Stomach smooth muscle (tissue), 2 donors: Measurements from ENCODE around the gene TIMM21.

Source experiments
- H3K27ac ChIP-seq: one replicate; pipeline ENCODE4 v1.7.0; 2013; ENCODE audit warnings: mild to moderate bottlenecking, low read length, inconsistent platforms
- H3K27me3 ChIP-seq, 2 donors: one replicate each; pipeline ENCODE4 v1.7.0; 2013; ENCODE audit warnings: low read length in 2 of 2; ENCODE audit not compliant: insufficient read depth in 2 of 2, control insufficient read depth in 1 of 2
- H3K36me3 ChIP-seq, 2 donors: one replicate each; pipeline ENCODE4 v1.7.0; 2013; ENCODE audit warnings: low read length in 2 of 2; ENCODE audit not compliant: control insufficient read depth in 2 of 2, insufficient read depth in 2 of 2
- H3K4me1 ChIP-seq: one replicate; pipeline ENCODE4 v1.7.0; 2013; ENCODE audit warnings: low read length; ENCODE audit not compliant: control insufficient read depth, insufficient read depth
- H3K4me3 ChIP-seq, 2 donors: one replicate each; pipeline ENCODE4 v1.7.0; 2013; ENCODE audit warnings: low read length in 2 of 2
- H3K9ac ChIP-seq, 2 donors: one replicate each; pipeline ENCODE4 v1.7.0; 2013; ENCODE audit warnings: low read length in 2 of 2, mild to moderate bottlenecking in 1 of 2
- H3K9me3 ChIP-seq, 2 donors: one replicate each; pipeline ENCODE4 v1.7.0; 2013; ENCODE audit warnings: low read length in 2 of 2; ENCODE audit not compliant: control insufficient read depth in 2 of 2
- donor health status: healthy.
- donor health status: Pancreatic carcinoma.

Gene TIMM21

GRCh38 chr18:74147491-74147778, 888 bp upstream of the TIMM21 start:
- H3K9ac ChIP-seq = peak overlapping the region; percentile 21 to 89
- H3K4me1 ChIP-seq = peaks cover 33% of the 10 kb centered on the region
- H3K4me3 ChIP-seq = peak overlapping the region; percentile 93 to 99
- no peaks in the 10 kb centered on the region for H3K9me3 ChIP-seq
- peak overlapping the region; percentile 90 for H3K27ac ChIP-seq
- peaks cover 2 to 5% of the 10 kb centered on the region in 2 donors for H3K36me3 ChIP-seq
- H3K27me3 ChIP-seq = no peaks in the 10 kb centered on the region

GRCh38 chr18:74148543-74149070, 284 bp downstream of the TIMM21 start:
- H3K4me1 ChIP-seq = peaks cover 33% of the 10 kb centered on the region
- H3K36me3 ChIP-seq = peaks cover 2 to 5% of the 10 kb centered on the region in 2 donors
- peak overlapping the region; percentile 89 to 98 for H3K9ac ChIP-seq
- H3K9me3 ChIP-seq = no peaks in the 10 kb centered on the region
- peak overlapping the region; percentile 90 for H3K27ac ChIP-seq
- H3K27me3 ChIP-seq = no peaks in the 10 kb centered on the region
- peak overlapping the region; percentile 93 to 99 for H3K4me3 ChIP-seq

- no peaks in the 10 kb centered on the region for H3K9me3 ChIP-seq
- no peak overlapping the region for H3K27ac ChIP-seq
- H3K36me3 ChIP-seq = peaks cover 6 to 10% of the 10 kb centered on the region in 2 donors
- no peaks in the 10 kb centered on the region for H3K27me3 ChIP-seq
- H3K4me1 ChIP-seq = peaks cover 33% of the 10 kb centered on the region
- peak overlapping the region in 1 of 2 donors; percentile 13 for H3K9ac ChIP-seq
- peak overlapping the region; percentile 49 to 56 for H3K4me3 ChIP-seq
These were observed 1.6 kb downstream of the TIMM21 start for GRCh38 chr18:74149878-74150277.

GRCh38 chr18:74152270-74152669, 3.9 kb downstream of the TIMM21 start:
- Histone ChIP-seq H3K9ac (no peak overlapping the region), H3K4me3 (no peak overlapping the region), H3K4me1 (peaks cover 30% of the 10 kb centered on the region), H3K27ac (no peak overlapping the region), H3K27me3 (no peaks in the 10 kb centered on the region), H3K36me3 (peaks cover 21 to 23% of the 10 kb centered on the region in 2 donors), H3K9me3 (no peaks in the 10 kb centered on the region)

GRCh38 chr18:74152857-74153256, 4.5 kb downstream of the TIMM21 start:
- Histone ChIP-seq H3K27me3 (no peaks in the 10 kb centered on the region), H3K9me3 (no peaks in the 10 kb centered on the region), H3K27ac (no peak overlapping the region), H3K4me1 (peaks cover 25% of the 10 kb centered on the region), H3K9ac (no peak overlapping the region), H3K4me3 (no peak overlapping the region), H3K36me3 (peaks cover 21 to 28% of the 10 kb centered on the region in 2 donors)

GRCh38 chr18:74153377-74153776, 5.1 kb downstream of the TIMM21 start:
- no peaks in the 10 kb centered on the region for H3K27me3 ChIP-seq
- peaks cover 22% of the 10 kb centered on the region for H3K4me1 ChIP-seq
- H3K4me3 ChIP-seq = no peak overlapping the region
- H3K27ac ChIP-seq = no peak overlapping the region
- peaks cover 25 to 32% of the 10 kb centered on the region in 2 donors for H3K36me3 ChIP-seq
- no peaks in the 10 kb centered on the region for H3K9me3 ChIP-seq
- no peak overlapping the region for H3K9ac ChIP-seq

GRCh38 chr18:74153793-74154192, 5.5 kb downstream of the TIMM21 start:
- Histone ChIP-seq H3K4me1 (peaks cover 22% of the 10 kb centered on the region), H3K36me3 (peaks cover 30 to 33% of the 10 kb centered on the region in 2 donors), H3K4me3 (no peak overlapping the region), H3K9me3 (no peaks in the 10 kb centered on the region), H3K27me3 (no peaks in the 10 kb centered on the region), H3K9ac (no peak overlapping the region), H3K27ac (no peak overlapping the region)

- Histone ChIP-seq H3K4me1 (peaks cover 17% of the 10 kb centered on the region), H3K27ac (no peak overlapping the region), H3K4me3 (no peak overlapping the region), H3K27me3 (no peaks in the 10 kb centered on the region), H3K36me3 (peaks cover 34% of the 10 kb centered on the region in 2 donors), H3K9me3 (no peaks in the 10 kb centered on the region), H3K9ac (no peak overlapping the region)
These were observed 6.4 kb downstream of the TIMM21 start for GRCh38 chr18:74154716-74155115.

- H3K27me3 ChIP-seq = no peaks in the 10 kb centered on the region
- H3K9ac ChIP-seq = no peak overlapping the region
- no peaks in the 10 kb centered on the region for H3K9me3 ChIP-seq
- H3K4me1 ChIP-seq = peaks cover 12% of the 10 kb centered on the region
- H3K36me3 ChIP-seq = peaks cover 33 to 36% of the 10 kb centered on the region in 2 donors
- H3K4me3 ChIP-seq = no peak overlapping the region
- H3K27ac ChIP-seq = no peak overlapping the region
These were observed 7.0 kb downstream of the TIMM21 start for GRCh38 chr18:74155276-74155675.

- no peaks in the 10 kb centered on the region for H3K4me1 ChIP-seq
- no peak overlapping the region for H3K27ac ChIP-seq
- no peak overlapping the region for H3K9ac ChIP-seq
- H3K9me3 ChIP-seq = no peaks in the 10 kb centered on the region
- H3K4me3 ChIP-seq = no peak overlapping the region
- H3K36me3 ChIP-seq = peaks cover 12 to 23% of the 10 kb centered on the region in 2 donors
- H3K27me3 ChIP-seq = no peaks in the 10 kb centered on the region
These were observed 14.8 kb downstream of the TIMM21 start for GRCh38 chr18:74163019-74163660.

GRCh38 chr18:74166386-74166785, 18.1 kb downstream of the TIMM21 start:
- no peaks in the 10 kb centered on the region for H3K4me1 ChIP-seq
- no peaks in the 10 kb centered on the region for H3K9me3 ChIP-seq
- peaks cover 0 to 2% of the 10 kb centered on the region in 2 donors for H3K27me3 ChIP-seq
- peaks cover 2 to 5% of the 10 kb centered on the region in 2 donors for H3K36me3 ChIP-seq
- H3K4me3 ChIP-seq = no peak overlapping the region
- H3K27ac ChIP-seq = no peak overlapping the region
- no peak overlapping the region for H3K9ac ChIP-seq
